T-cell (primary cell): ENCODE results near the gene DIS3L2. TPM values are rescaled to one million over a fixed set of nuclear protein-coding genes. Genes with fewer than 3 reads are reported as not detected.

Experiments
- ATAC-seq, 4 experiments: fragments of 200-7000 bp in 3 of 4; fragments of 150-1000 bp in 1 of 4; cut with Tn5 transposase; replicated peaks in 1 of 4; 1 replicate in 3 of 4; 2 replicates in 1 of 4; pipeline ENCODE4 v1.10.0; 2021; ENCODE audit warnings: moderate library complexity in 3 of 4, mild to moderate bottlenecking in 2 of 4, moderate number of reproducible peaks in 1 of 4
- CTCF ChIA-PET, 2 donors: fragments of 300-600 bp; sonication (Branson Sonifier 250); formaldehyde crosslinking; loops; one replicate each; lab custom pipeline; 2022; ENCODE audit warnings: antibody characterized with exemption in 2 of 2; lab: Charles Lee
- POLR2A ChIA-PET, 2 donors: fragments of 300-600 bp; sonication (Branson Sonifier 250); formaldehyde crosslinking; loops; one replicate each; lab custom pipeline; 2022; ENCODE audit warnings: antibody characterized with exemption in 2 of 2; lab: Charles Lee
- DNase-seq, 35 experiments: peaks; one replicate each; pipeline versions ENCODE4 v3.0.0 to v3.0.0-alpha.2; 2013 to 2023
- H3K27ac ChIP-seq: one replicate; pipeline ENCODE4 v1.5.1; 2013; ENCODE audit warnings: low read length
- H3K27me3 ChIP-seq, 2 experiments: replicated peaks in 1 of 2; 1 replicate in 1 of 2; 2 replicates in 1 of 2; pipeline versions ENCODE4 v1.6.1 to v1.7.0; 2013; ENCODE audit warnings: low read length in 1 of 2, mixed read lengths in 1 of 2; ENCODE audit not compliant: control insufficient read depth in 2 of 2, insufficient read depth in 2 of 2; ENCODE audit errors: extremely low read depth in 1 of 2
- H3K36me3 ChIP-seq, 2 donors: 1 replicate in 1 of 2; 2 replicates in 1 of 2; pipeline versions ENCODE4 v1.6.1 to v1.7.0; 2013; ENCODE audit warnings: low read length in 1 of 2; ENCODE audit not compliant: control insufficient read depth in 2 of 2, insufficient read depth in 1 of 2; ENCODE audit errors: extremely low read depth in 1 of 2
- H3K4me1 ChIP-seq, 2 experiments: 1 replicate in 1 of 2; 2 replicates in 1 of 2; pipeline versions ENCODE4 v1.6.1 to v1.7.0; 2013; ENCODE audit warnings: low read length in 2 of 2, mixed read lengths in 1 of 2; ENCODE audit not compliant: insufficient read depth in 2 of 2, control insufficient read depth in 1 of 2; ENCODE audit errors: extremely low read depth in 1 of 2
- H3K4me3 ChIP-seq, 2 donors: 1 replicate in 1 of 2; 2 replicates in 1 of 2; pipeline versions ENCODE4 v1.5.1 to v1.7.0; 2013; ENCODE audit warnings: mild to moderate bottlenecking in 2 of 2, low read length in 1 of 2, moderate library complexity in 1 of 2; ENCODE audit not compliant: control insufficient read depth in 1 of 2; ENCODE audit errors: extremely low read depth in 1 of 2
- H3K9me3 ChIP-seq: 2 replicates; pipeline ENCODE4 v1.7.0; 2013
- H3K27ac Mint-ChIP-seq, 2 donors: one replicate each; pipeline ENCODE4 v1.8.0; 2020 to 2021; ENCODE audit warnings: mild to moderate bottlenecking in 2 of 2, mixed read lengths in 2 of 2
- H3K27me3 Mint-ChIP-seq, 2 donors: one replicate each; pipeline ENCODE4 v1.8.0; 2021 to 2022; ENCODE audit warnings: mixed read lengths in 2 of 2
- H3K36me3 Mint-ChIP-seq: one replicate; pipeline ENCODE4 v1.8.0; 2021; ENCODE audit warnings: mixed read lengths
- H3K4me1 Mint-ChIP-seq, 3 donors: one replicate each; pipeline ENCODE4 v1.8.0; 2020 to 2022; ENCODE audit warnings: mixed read lengths in 3 of 3, mild to moderate bottlenecking in 1 of 3
- H3K4me3 Mint-ChIP-seq, 3 donors: one replicate each; pipeline ENCODE4 v1.8.0; 2020 to 2022; ENCODE audit warnings: mild to moderate bottlenecking in 3 of 3, mixed read lengths in 3 of 3, moderate library complexity in 3 of 3
- H3K9me3 Mint-ChIP-seq, 3 donors: one replicate each; pipeline ENCODE4 v1.8.0; 2020 to 2022; ENCODE audit warnings: mixed read lengths in 3 of 3
- WGBS: methylation state at CpG from one replicate; pipeline ENCODE4 v1.1.5; 2013; ENCODE audit warnings: missing lambda C conversion rate; ENCODE audit not compliant: insufficient coverage; 5-methylcytosine and 5-hydroxymethylcytosine counted together
- total RNA-seq, 35 experiments: library from RNA in 6 of 35; stranded (reverse) in 6 of 35; fragments of 120-200 nt in 1 of 35; gene quantifications; one replicate each; pipeline versions ENCODE4 v1.2.1 to v1.2.4 and lab custom pipeline; 2013 to 2026

DIS3L2 gene
- total RNA-seq, 5 donors from 2014 or later (not counting 1 experiment from before 2014, with no cell fraction given), result 55.0 to 70.9 (median 61.4) TPM

DNA sequence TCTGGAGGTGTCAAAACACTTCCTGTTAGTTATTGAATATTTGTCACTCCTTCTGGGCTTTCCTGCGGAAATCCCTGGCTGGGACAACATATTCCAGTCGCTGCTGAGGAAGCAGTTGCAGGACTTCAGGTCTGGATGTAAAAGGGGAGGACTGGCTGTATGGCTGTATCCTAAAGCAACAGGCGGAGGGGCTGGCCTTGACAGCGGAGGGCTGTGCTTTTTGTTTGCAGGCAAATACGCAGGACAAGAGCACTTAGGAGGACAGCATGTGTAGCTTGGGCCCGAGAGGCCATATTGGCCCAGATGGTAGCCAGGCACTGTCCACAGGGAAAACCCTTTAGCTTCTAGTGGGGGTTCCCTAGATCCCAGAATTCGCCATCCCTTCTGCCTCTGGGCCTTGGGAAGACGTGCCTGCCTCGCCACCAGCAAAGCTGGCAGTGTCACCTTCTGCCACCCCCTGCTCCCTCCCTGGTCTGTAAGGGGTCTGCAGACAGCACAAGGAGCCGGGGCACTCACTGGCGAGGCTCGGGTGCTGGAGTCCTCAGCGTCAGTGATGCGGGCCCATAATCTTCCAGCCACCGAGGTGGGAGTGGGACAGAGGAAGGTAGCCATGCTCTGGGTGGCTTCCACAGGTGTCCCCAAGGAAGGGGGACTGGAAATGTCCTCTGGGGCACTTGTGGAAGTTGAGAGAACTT lies 42.0 kb upstream of the DIS3L2 start:
- 83% methylated on average over 15 of the region's 15 CpGs for WGBS
- POLR2A ChIA-PET, result no interaction called here
- H3K4me3 Mint-ChIP-seq, result no peak overlapping the region
- no peaks in the 10 kb centered on the region for H3K36me3 Mint-ChIP-seq
- ATAC-seq, result no peak
- no peak overlapping the region for H3K4me3 ChIP-seq
- DNase-seq, result no peak
- H3K36me3 ChIP-seq, result peaks cover 0 to under 1% of the 10 kb centered on the region in 2 donors
- no peak overlapping the region for H3K27ac Mint-ChIP-seq
- H3K27me3 Mint-ChIP-seq, result peaks cover 14 to 22% of the 10 kb centered on the region in 2 donors
- CTCF ChIA-PET, result no interaction called here
- H3K4me1 ChIP-seq, result no peaks in the 10 kb centered on the region
- peaks cover 0 to 4% (median 3%) of the 10 kb centered on the region in 3 donors for H3K4me1 Mint-ChIP-seq
- no peaks in the 10 kb centered on the region for H3K9me3 ChIP-seq
- no peak overlapping the region for H3K27ac ChIP-seq
- H3K27me3 ChIP-seq, result peaks cover 0 to 33% of the 10 kb centered on the region in 2 experiments
- H3K9me3 Mint-ChIP-seq, result no peaks in the 10 kb centered on the region

DNA sequence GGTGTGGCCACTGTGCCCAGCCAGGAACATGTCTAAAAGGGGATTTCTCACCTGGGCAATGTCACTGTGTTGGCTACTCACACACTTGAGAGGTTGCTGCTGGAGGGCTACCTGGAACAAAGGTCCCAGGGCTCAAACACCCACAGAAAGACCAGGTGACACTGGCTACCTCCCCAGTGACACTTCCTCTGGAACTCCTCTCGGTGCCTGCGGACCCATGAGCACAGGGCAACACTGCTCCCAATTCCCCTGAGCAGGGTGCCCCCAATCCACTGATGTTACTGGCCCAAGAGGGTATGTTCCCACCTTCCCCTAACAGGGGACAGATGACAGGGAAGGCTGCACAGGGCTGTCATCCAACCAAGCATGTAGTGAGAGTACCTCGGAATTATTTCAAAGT lies 41.1 kb upstream of the DIS3L2 start:
- Mint-ChIP-seq H3K27me3 (peaks cover 19 to 29% of the 10 kb centered on the region in 2 donors), H3K4me3 (no peak overlapping the region), H3K36me3 (no peaks in the 10 kb centered on the region), H3K27ac (no peak overlapping the region), H3K9me3 (no peaks in the 10 kb centered on the region), H3K4me1 (peaks cover 0 to 8% (median 3%) of the 10 kb centered on the region in 3 donors)
- Histone ChIP-seq H3K9me3 (no peaks in the 10 kb centered on the region), H3K4me1 (peaks cover 0 to 6% of the 10 kb centered on the region in 2 experiments), H3K27me3 (peaks cover 0 to 42% of the 10 kb centered on the region in 2 experiments), H3K4me3 (no peak overlapping the region), H3K36me3 (peaks cover 0 to 4% of the 10 kb centered on the region in 2 donors), H3K27ac (no peak overlapping the region)
- DNase-seq, result no peak
- ATAC-seq, result no peak
- WGBS, result 80% methylated on average over 2 of the region's 3 CpGs
- ChIA-PET POLR2A (no interaction called here), CTCF (no interaction called here)

DNA sequence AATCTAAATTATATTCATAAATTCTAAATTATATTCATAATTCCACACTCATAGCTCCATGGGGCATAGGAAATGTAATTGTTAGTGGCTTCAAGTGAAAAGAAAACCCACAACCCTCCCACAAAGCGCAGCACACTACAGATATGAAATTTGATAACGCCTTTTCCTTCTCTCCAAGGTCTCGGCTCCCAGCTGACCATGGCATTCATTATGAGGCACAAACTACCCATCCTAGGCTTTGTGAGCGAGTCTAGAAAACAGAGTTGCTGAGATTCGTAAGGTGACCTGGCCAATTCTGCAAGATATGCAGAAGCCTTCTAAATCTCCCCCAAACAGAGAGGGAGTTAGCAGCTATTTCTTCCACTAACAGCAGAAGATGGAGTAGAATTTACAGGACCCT lies 40.7 kb upstream of the DIS3L2 start:
- Mint-ChIP-seq H3K36me3 (no peaks in the 10 kb centered on the region), H3K27ac (no peak overlapping the region), H3K4me3 (no peak overlapping the region), H3K4me1 (peaks cover 0 to 8% (median 3%) of the 10 kb centered on the region in 3 donors), H3K27me3 (peaks cover 19 to 29% of the 10 kb centered on the region in 2 donors), H3K9me3 (no peaks in the 10 kb centered on the region)
- DNase-seq, result no peak
- Histone ChIP-seq H3K4me1 (peaks cover 2 to 11% of the 10 kb centered on the region in 2 experiments), H3K27ac (no peak overlapping the region), H3K4me3 (no peak overlapping the region), H3K36me3 (peaks cover 0 to 4% of the 10 kb centered on the region in 2 donors), H3K27me3 (peaks cover 0 to 46% of the 10 kb centered on the region in 2 experiments), H3K9me3 (no peaks in the 10 kb centered on the region)
- 52% methylated on average over 3 of the region's 5 CpGs for WGBS
- no peak for ATAC-seq
- ChIA-PET POLR2A (no interaction called here), CTCF (interaction anchor here in 1 of 2 donors (0.9 kb wide), 1 partner anchor 389 kb away, joined by 3 read pairs; no protein-coding TSS in a partner anchor)

DNA sequence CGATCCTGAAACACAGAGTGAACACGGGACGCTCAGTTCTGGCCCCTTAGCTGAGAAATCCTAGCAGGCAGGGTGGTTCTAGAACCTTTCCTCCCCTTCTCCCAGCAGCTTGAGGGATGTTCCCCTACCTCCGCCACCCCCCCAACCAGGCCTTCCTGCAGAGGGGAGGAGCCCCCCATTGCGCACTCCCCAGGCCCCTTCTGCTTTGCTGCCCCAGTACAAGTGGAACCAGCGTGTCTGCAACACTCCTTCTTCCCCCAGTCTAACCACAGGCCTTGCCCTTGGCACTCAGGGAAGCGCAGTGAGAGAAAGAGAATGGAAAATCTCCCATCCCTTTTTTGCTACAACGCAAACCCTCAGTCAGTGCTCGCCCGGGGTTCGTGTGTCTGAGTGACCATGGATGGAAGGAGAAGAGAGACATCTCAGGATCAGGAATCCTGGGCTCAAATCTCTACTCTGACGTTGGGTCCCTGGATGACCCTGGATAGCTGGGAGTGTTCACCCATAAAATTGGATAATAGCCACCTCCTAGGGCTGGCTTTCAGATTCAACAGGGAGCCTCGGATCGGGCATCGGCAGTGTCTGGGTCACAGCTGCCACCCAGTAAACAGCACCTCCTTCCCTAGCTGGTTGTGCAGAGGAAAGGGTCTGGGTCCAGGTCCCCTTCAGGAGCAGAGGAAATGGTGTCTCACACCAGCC lies 39.1 kb upstream of the DIS3L2 start:
- WGBS, result 78% methylated on average over 4 of the region's 15 CpGs
- Histone ChIP-seq H3K27ac (no peak overlapping the region), H3K27me3 (peaks cover 0 to 61% of the 10 kb centered on the region in 2 experiments), H3K36me3 (peaks cover 0 to 4% of the 10 kb centered on the region in 2 donors), H3K9me3 (no peaks in the 10 kb centered on the region), H3K4me3 (no peak overlapping the region), H3K4me1 (peaks cover 2 to 26% of the 10 kb centered on the region in 2 experiments)
- ATAC-seq, result no peak
- Mint-ChIP-seq H3K4me1 (peaks cover 9 to 19% (median 10%) of the 10 kb centered on the region in 3 donors), H3K27me3 (peaks cover 28 to 40% of the 10 kb centered on the region in 2 donors), H3K36me3 (no peaks in the 10 kb centered on the region), H3K9me3 (no peaks in the 10 kb centered on the region), H3K27ac (no peak overlapping the region), H3K4me3 (no peak overlapping the region)
- no peak for DNase-seq
- ChIA-PET CTCF (interaction anchor here (0.5 to 1.8 kb wide), 6 partner anchors 69 to 1640 kb away, joined by 3 to 4 read pairs (median 4); no protein-coding TSS in a partner anchor), POLR2A (no interaction called here)

DNA sequence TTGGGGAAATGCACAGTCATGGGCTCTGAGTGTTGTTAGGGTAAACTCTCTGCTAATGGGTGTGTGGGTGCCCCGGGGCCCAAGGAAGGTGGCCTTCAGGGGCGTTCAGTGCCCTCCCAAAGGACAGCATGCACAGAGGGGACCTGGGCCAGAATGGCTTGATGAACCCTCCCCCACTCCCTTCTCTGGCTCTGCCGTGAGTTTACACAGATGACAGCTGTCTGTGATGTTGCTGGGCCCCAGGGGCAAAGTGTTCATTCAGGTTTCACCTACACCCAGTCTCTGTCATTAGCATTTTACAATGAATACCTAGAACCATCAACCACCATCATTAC lies 38.5 kb upstream of the DIS3L2 start:
- H3K36me3 ChIP-seq, result peaks cover 0 to 4% of the 10 kb centered on the region in 2 donors
- no peak overlapping the region for H3K27ac Mint-ChIP-seq
- no peaks in the 10 kb centered on the region for H3K36me3 Mint-ChIP-seq
- 71% methylated on average over 3 of the region's 3 CpGs for whole genome bisulfite sequencing
- no peak for ATAC-seq
- ChIA-PET POLR2A (no interaction called here), CTCF (interaction anchor here (0.5 to 1.8 kb wide), 2 partner anchors 378 to 403 kb away, joined by 3 to 4 read pairs; no protein-coding TSS in a partner anchor)
- DNase-seq, result no peak
- peaks cover 0 to 65% of the 10 kb centered on the region in 2 experiments for H3K27me3 ChIP-seq
- H3K9me3 ChIP-seq, result no peaks in the 10 kb centered on the region
- no peak overlapping the region for H3K4me3 ChIP-seq
- no peak overlapping the region for H3K27ac ChIP-seq
- peaks cover 9 to 21% (median 11%) of the 10 kb centered on the region in 3 donors for H3K4me1 Mint-ChIP-seq
- H3K4me3 Mint-ChIP-seq, result no peak overlapping the region
- peaks cover 2 to 26% of the 10 kb centered on the region in 2 experiments for H3K4me1 ChIP-seq
- H3K27me3 Mint-ChIP-seq, result peaks cover 33 to 45% of the 10 kb centered on the region in 2 donors
- H3K9me3 Mint-ChIP-seq, result no peaks in the 10 kb centered on the region
